ENCODE results near the gene TIFAB. TPM values are rescaled to one million over a fixed set of nuclear protein-coding genes. Genes with fewer than 3 reads are reported as not detected.

Gene TIFAB
- total RNA-seq, 1 experiment from 2014 or later: not detected

GRCh38 chr5:135472141-135472540, 20.0 kb upstream of the TIFAB start:
- Histone ChIP-seq H3K4me3 (no peak overlapping the region), H3K4me1 (no peaks in the 10 kb centered on the region), H3K9me3 (replicated peaks) (no peaks in the 10 kb centered on the region), H3K27me3 (peaks cover 17% of the 10 kb centered on the region), H3K27ac (no peak overlapping the region), H3K36me3 (no peaks in the 10 kb centered on the region)
- DNase-seq: no peak

DNA sequence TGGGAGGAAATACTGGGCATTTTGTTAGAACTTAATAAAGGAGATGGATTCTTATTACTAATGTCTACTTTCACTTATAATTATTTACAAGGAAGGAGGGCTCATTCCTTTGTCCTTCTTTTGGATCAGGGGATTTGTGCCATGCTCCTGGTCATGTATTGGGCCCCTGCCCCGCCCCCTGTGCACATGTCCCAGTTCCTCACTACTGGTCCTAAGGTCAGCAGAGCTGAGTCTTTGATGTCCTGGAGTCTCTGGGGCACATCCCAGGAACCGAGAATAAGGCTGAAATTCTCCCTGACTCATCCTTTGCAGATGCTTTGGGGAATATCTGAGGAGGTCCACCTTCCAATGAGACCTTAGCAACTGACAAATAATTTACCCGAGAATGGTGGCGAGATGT, 19.6 kb upstream of the TIFAB start:
- Histone ChIP-seq H3K27ac (no peak overlapping the region), H3K27me3 (peaks cover 21% of the 10 kb centered on the region), H3K4me3 (no peak overlapping the region), H3K4me1 (no peaks in the 10 kb centered on the region), H3K9me3 (replicated peaks) (no peaks in the 10 kb centered on the region), H3K36me3 (no peaks in the 10 kb centered on the region)
- DNase-seq: no peak

DNA sequence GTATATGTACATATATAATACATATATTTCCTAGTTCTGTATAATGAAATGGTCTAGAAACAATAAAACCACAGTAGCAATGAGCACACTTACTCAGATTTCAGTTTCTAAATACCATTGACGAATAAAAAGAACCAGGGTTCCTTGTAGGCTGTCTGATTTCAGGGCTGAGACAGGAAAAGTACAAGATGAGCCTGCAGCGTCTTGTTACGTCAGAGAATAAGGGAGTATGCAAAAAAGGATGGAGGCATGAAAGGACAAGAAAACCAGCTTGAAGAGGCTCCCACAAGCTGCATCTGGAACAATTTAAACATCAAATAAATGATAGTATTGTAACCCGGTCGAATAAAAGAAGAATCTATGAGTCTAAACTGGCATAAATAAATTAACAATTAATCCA, 17.8 kb upstream of the TIFAB start:
- H3K4me3 ChIP-seq: no peak overlapping the region
- H3K27me3 ChIP-seq: peaks cover 32% of the 10 kb centered on the region
- no peak for DNase-seq
- H3K27ac ChIP-seq: no peak overlapping the region
- H3K36me3 ChIP-seq: no peaks in the 10 kb centered on the region
- no peaks in the 10 kb centered on the region for H3K4me1 ChIP-seq
- no peaks in the 10 kb centered on the region for H3K9me3 ChIP-seq (replicated peaks)

DNA sequence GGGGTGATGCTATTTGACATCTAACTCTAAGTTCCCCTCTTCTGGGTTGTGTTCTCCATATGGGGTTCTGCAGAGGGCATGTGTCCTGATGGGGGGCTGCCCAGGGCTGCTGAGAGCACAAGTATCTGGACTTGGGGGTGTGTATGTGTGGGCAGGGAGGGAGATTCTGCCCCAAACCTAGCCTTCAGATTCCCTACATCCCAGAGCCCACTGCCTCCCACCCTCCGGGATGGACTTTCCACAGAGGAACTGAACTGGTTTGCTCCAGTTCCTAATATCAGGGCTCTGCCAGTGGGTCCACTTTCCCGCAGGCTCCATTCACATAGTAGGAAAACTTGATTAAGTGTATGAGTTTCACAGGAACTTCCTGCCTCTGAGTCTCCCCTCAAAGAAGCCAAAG, 16.4 kb upstream of the TIFAB start:
- Histone ChIP-seq H3K36me3 (no peaks in the 10 kb centered on the region), H3K4me3 (no peak overlapping the region), H3K27me3 (peaks cover 32% of the 10 kb centered on the region), H3K4me1 (no peaks in the 10 kb centered on the region), H3K9me3 (replicated peaks) (no peaks in the 10 kb centered on the region), H3K27ac (no peak overlapping the region)
- DNase-seq: no peak

- H3K36me3 ChIP-seq: no peaks in the 10 kb centered on the region
- H3K4me1 ChIP-seq: no peaks in the 10 kb centered on the region
- H3K27me3 ChIP-seq: peaks cover 32% of the 10 kb centered on the region
- DNase-seq: no peak
- no peak overlapping the region for H3K4me3 ChIP-seq
- no peak overlapping the region for H3K27ac ChIP-seq
- no peaks in the 10 kb centered on the region for H3K9me3 ChIP-seq (replicated peaks)
These were observed 15.8 kb upstream of the TIFAB start for GRCh38 chr5:135467871-135468485.

GRCh38 chr5:135467051-135467625, 15.0 kb upstream of the TIFAB start:
- no peaks in the 10 kb centered on the region for H3K36me3 ChIP-seq
- no peaks in the 10 kb centered on the region for H3K4me1 ChIP-seq
- no peak overlapping the region for H3K27ac ChIP-seq
- no peak for DNase-seq
- no peaks in the 10 kb centered on the region for H3K9me3 ChIP-seq (replicated peaks)
- H3K27me3 ChIP-seq: peaks cover 32% of the 10 kb centered on the region
- no peak overlapping the region for H3K4me3 ChIP-seq

GRCh38 chr5:135466178-135467050, 14.3 kb upstream of the TIFAB start:
- Histone ChIP-seq H3K9me3 (replicated peaks) (no peaks in the 10 kb centered on the region), H3K27me3 (peaks cover 29% of the 10 kb centered on the region)
- DNase-seq: peak; percentile 58 to 72

DNA sequence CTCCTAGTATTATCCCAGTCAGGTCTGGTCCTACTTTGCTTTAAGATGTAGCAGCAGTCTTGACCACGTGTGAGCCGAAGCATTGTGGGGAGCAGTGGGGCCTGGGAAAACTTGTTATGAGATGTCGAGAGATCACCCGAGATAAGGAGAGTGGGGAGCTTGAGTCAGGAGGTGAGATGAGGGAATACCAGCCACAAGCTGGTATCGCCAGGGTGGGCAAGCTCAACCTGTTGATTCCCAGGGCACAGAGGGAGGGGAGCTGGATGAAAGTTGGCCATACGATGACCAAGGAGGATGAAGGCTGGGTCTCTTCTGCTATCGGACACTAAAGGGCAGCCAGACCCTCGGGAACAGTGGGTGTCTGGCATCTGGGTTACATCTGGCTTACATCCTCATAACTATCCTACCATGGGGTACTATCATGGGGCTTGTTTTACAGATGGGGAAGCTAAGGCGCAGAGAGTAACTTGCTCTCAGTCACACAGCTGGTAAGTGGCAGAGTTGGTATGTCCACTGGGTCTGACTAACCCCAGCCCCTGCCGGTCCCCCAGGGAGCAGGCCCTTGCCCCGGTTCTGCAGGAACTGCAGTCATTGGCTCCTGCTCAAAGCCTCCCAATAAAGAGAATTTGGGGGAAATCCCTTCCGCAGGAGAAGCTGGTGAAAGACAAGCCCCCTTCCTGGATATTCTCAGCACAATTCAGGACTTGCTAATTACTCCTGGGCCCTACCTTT, 13.4 kb upstream of the TIFAB start:
- no peaks in the 10 kb centered on the region for H3K4me1 ChIP-seq
- H3K27me3 ChIP-seq: peaks cover 29% of the 10 kb centered on the region
- H3K4me3 ChIP-seq: no peak overlapping the region
- H3K9me3 ChIP-seq (replicated peaks): no peaks in the 10 kb centered on the region
- no peak overlapping the region for H3K27ac ChIP-seq
- no peaks in the 10 kb centered on the region for H3K36me3 ChIP-seq
- no peak for DNase-seq

More at GRCh38 chr5:135466178-135467050, 14.3 kb upstream of the TIFAB start:
- Histone ChIP-seq H3K27ac (no peak overlapping the region), H3K36me3 (no peaks in the 10 kb centered on the region), H3K4me1 (no peaks in the 10 kb centered on the region), H3K4me3 (no peak overlapping the region)

DNA sequence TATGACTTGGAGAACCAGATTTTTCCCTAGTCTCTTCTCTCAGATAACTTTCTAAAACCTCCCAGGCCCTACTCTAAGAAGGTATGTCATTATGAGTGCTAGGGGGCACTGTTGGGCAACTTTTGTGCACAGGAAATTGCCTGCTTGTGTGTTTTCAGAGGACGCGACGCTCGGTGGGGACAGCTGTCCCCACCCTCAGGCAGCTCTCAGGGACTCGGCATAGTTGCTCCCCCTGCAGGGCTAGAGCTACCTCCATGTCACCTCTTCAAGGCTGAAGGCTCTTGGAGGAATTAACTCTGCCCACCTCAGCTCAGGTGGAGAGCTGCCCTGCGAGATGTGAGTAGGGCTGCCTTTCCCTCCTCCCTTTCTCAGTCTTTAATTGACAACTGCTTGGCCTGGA, 10.2 kb upstream of the TIFAB start:
- Histone ChIP-seq H3K4me3 (no peak overlapping the region), H3K4me1 (no peaks in the 10 kb centered on the region), H3K27me3 (peaks cover 23% of the 10 kb centered on the region), H3K27ac (no peak overlapping the region), H3K9me3 (replicated peaks) (no peaks in the 10 kb centered on the region), H3K36me3 (no peaks in the 10 kb centered on the region)
- DNase-seq: peak; percentile 81 to 91

- H3K9me3 ChIP-seq (replicated peaks): no peaks in the 10 kb centered on the region
- H3K27me3 ChIP-seq: peaks cover 16% of the 10 kb centered on the region
- DNase-seq: no peak
These were observed 9.5 kb upstream of the TIFAB start for GRCh38 chr5:135461481-135462151.

GRCh38 chr5:135460246-135461033, 8.3 kb upstream of the TIFAB start:
- H3K4me3 ChIP-seq: no peak overlapping the region
- H3K27me3 ChIP-seq: peaks cover 7% of the 10 kb centered on the region
- DNase-seq: no peak
- no peaks in the 10 kb centered on the region for H3K36me3 ChIP-seq
- H3K4me1 ChIP-seq: no peaks in the 10 kb centered on the region
- no peak overlapping the region for H3K27ac ChIP-seq
- no peaks in the 10 kb centered on the region for H3K9me3 ChIP-seq (replicated peaks)

More at GRCh38 chr5:135461481-135462151, 9.5 kb upstream of the TIFAB start:
- Histone ChIP-seq H3K4me1 (no peaks in the 10 kb centered on the region), H3K4me3 (no peak overlapping the region), H3K27ac (no peak overlapping the region), H3K36me3 (no peaks in the 10 kb centered on the region)

- peaks cover 3% of the 10 kb centered on the region; the same call in 1 of the 2 replicates for H3K27me3 ChIP-seq
- no peaks in the 10 kb centered on the region for H3K9me3 ChIP-seq (replicated peaks)
- H3K36me3 ChIP-seq: no peaks in the 10 kb centered on the region
- no peak for DNase-seq
- no peak overlapping the region for H3K27ac ChIP-seq
- H3K4me3 ChIP-seq: no peak overlapping the region
- H3K4me1 ChIP-seq: no peaks in the 10 kb centered on the region
These were observed 6.8 kb upstream of the TIFAB start for GRCh38 chr5:135458921-135459331.

DNA sequence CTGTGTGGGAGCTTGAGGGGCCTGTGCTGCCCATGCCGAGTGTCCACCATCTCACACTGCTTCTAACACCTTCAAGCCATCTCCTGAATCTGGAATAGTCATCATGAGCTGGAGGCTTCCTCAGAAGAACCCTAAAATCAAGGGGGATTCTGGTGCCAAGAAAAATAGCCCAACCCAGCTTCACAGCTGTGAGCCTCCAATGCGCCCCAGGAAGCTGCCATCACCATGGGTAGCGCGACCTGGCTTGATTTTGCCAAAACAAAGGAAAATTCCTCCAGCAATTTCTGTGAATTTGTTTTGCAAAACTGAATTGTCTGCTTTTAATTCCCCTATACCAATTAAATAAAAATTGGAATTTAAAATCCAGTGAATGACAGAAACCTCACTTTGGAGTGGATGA, 6.2 kb upstream of the TIFAB start:
- Histone ChIP-seq H3K27me3 (peaks cover 5% of the 10 kb centered on the region; the same call in 1 of the 2 replicates), H3K36me3 (no peaks in the 10 kb centered on the region), H3K4me3 (no peak overlapping the region), H3K27ac (no peak overlapping the region), H3K9me3 (replicated peaks) (no peaks in the 10 kb centered on the region; the same call in 1 of the 2 replicates), H3K4me1 (no peaks in the 10 kb centered on the region)
- DNase-seq: no peak

Measured in SJCRH30 (cell line).